ENCODE measurements around the gene TSPAN18. TPM values are rescaled to one million over a fixed set of nuclear protein-coding genes. Genes with fewer than 3 reads are reported as not detected.

The TSPAN18 gene
- total and polyA plus RNA-seq, 3 donors from 2014 or later: 2.1 to 11.1 (median 5.0) TPM

DNA sequence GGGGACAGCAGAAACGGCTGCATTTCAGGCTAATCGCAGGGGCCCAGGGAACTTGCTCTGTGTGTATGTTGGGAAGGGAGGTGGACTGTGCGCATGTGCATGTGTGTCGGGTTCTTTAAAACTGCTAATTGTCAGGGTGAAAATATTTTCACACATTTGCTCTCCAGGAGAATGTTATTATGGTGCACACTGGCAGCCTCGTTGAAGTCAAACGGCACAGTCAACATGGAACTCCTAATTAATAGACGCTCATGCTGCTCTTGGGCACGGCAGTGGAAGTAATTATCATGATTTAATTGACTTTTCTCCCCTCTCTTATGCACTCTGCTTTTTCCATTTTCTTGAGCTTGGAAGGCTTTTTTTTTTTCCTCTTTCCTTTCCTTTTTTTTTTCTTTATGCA is 92.6 kb downstream of the TSPAN18 start:
- DNase-seq: no peak
- intact Hi-C loops (cut with DNase I; ENCODE audit: low total_unique reads): no loop called here
- no peaks in the 10 kb centered on the region for H3K27me3 ChIP-seq
- H3K4me1 ChIP-seq: no peaks in the 10 kb centered on the region
- H3K36me3 ChIP-seq (ENCODE audit: low read depth, missing control alignments): no peaks in the 10 kb centered on the region
- H3K9me3 ChIP-seq: no peaks in the 10 kb centered on the region
- WGBS, 2 donors: 85 to 92% methylated on average over 8 of the region's 8 CpGs
- H3K27ac ChIP-seq: no peak overlapping the region
- no peak overlapping the region for H3K4me3 ChIP-seq
- TF ChIP-seq, protein P1, sequence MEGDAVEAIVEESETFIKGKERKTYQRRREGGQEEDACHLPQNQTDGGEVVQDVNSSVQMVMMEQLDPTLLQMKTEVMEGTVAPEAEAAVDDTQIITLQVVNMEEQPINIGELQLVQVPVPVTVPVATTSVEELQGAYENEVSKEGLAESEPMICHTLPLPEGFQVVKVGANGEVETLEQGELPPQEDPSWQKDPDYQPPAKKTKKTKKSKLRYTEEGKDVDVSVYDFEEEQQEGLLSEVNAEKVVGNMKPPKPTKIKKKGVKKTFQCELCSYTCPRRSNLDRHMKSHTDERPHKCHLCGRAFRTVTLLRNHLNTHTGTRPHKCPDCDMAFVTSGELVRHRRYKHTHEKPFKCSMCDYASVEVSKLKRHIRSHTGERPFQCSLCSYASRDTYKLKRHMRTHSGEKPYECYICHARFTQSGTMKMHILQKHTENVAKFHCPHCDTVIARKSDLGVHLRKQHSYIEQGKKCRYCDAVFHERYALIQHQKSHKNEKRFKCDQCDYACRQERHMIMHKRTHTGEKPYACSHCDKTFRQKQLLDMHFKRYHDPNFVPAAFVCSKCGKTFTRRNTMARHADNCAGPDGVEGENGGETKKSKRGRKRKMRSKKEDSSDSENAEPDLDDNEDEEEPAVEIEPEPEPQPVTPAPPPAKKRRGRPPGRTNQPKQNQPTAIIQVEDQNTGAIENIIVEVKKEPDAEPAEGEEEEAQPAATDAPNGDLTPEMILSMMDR (IDR thresholded peaks at IDR 0.05): no peak
- TF ChIP-seq POLR2A (IDR thresholded peaks at IDR 0.05): no peak

DNA sequence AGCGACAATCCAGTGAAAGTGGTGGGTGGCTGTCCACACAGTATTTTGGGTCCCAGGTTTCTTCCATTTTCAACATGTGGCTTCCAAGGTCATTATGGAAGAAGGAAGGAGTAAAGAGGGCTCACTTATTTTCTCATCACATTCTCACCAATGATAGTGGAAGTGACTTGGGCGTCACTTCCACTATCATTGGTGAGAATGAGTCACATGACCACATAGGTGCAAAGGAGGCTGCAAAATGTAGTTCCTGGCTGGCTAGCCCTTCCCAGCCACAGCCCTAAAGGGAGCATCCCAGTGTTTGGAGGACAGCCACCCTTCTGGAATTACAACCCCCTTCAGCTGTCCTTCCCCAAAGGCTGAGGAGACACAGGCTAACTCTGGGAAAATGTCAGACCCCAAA is 95.6 kb downstream of the TSPAN18 start:
- Histone ChIP-seq H3K36me3 (ENCODE audit: low read depth, missing control alignments) (no peaks in the 10 kb centered on the region), H3K27me3 (no peaks in the 10 kb centered on the region), H3K4me1 (no peaks in the 10 kb centered on the region), H3K4me3 (no peak overlapping the region), H3K9me3 (no peaks in the 10 kb centered on the region), H3K27ac (no peak overlapping the region)
- intact Hi-C loops (cut with DNase I; ENCODE audit: low total_unique reads): no loop called here
- DNase-seq: no peak
- WGBS, 2 donors: 45 to 71% methylated on average over 2 of the region's 2 CpGs
- TF ChIP-seq, protein P1 (IDR thresholded peaks at IDR 0.05): no peak
- TF ChIP-seq POLR2A (IDR thresholded peaks at IDR 0.05): no peak

DNA sequence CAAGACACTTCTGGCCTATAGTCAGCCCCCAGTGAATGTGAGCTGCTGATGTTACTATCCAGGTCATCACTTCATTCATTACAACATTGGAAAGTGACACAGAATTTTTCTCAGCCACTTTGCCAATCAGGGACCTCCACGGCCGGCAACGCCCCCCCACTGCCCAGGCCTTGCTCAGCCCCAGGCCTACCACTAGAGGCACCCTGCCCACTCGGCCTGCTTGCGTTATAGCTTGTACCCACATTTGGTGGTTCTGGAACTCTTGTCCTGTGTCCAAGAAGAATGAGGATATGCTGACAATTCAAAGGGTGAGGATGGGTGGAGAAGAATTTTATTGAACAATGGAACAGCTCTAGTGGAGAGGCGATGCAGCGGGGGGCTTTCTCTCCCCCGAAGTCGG is 96.2 kb downstream of the TSPAN18 start:
- Histone ChIP-seq H3K27ac (no peak overlapping the region), H3K4me1 (no peaks in the 10 kb centered on the region), H3K36me3 (ENCODE audit: low read depth, missing control alignments) (no peaks in the 10 kb centered on the region), H3K4me3 (no peak overlapping the region), H3K27me3 (no peaks in the 10 kb centered on the region), H3K9me3 (no peaks in the 10 kb centered on the region)
- WGBS, 2 donors: 79 to 88% methylated on average over 9 of the region's 9 CpGs
- intact Hi-C loops (cut with DNase I; ENCODE audit: low total_unique reads): no loop called here
- TF ChIP-seq, protein P1 (IDR thresholded peaks at IDR 0.05): no peak
- no peak for DNase-seq

DNA sequence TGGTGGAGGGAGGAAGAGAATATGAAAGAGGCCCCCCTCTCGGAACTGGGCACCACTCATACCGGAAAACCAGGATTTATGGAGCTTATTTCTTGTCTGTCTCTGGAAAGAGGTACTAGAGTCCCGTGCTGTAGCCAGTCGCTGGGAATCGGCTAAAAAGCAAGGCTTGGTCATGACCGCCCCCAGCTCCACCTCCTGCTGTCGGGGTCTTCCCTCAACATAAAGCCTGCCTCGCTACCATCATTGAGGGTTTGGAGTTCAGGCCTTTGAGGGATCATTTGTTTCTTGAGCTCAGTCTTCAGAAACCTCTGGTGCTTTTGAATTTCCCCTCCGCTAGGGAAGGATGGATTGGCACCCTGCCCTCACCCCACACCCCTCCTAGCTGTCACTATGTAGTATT is 97.1 kb downstream of the TSPAN18 start:
- H3K9me3 ChIP-seq: no peaks in the 10 kb centered on the region
- DNase-seq: no peak
- no peak overlapping the region for H3K27ac ChIP-seq
- no peak for TF ChIP-seq POLR2A (IDR thresholded peaks at IDR 0.05)
- TF ChIP-seq, protein P1 (IDR thresholded peaks at IDR 0.05): no peak
- H3K27me3 ChIP-seq: no peaks in the 10 kb centered on the region
- H3K4me1 ChIP-seq: no peaks in the 10 kb centered on the region
- no peaks in the 10 kb centered on the region for H3K36me3 ChIP-seq (ENCODE audit: low read depth, missing control alignments)
- no peak overlapping the region for H3K4me3 ChIP-seq
- intact Hi-C loops (cut with DNase I; ENCODE audit: low total_unique reads): no loop called here
- WGBS, 2 donors: 91 to 92% methylated on average over 9 of the region's 9 CpGs

DNA sequence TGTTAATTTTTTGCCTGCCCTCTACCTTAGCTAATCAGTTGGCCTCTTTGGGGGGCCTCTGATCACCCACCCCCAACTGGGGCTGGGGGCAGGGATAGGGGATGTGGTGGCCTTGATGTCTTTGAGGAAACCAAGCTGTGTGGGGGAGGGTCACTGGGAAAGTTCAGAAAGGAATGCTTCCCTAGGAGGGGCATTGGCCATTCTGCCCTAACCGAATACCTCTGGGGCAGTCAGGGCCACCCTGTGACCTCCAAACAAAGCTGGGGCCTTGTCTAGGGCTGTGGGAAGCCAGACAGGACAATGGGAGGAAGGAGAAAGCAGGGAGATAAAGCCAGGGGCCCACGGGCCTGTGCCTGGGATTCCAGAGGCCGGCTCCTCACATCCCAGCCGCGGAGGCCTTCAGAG is 97.5 kb downstream of the TSPAN18 start:
- H3K4me3 ChIP-seq: no peak overlapping the region
- 64 to 76% methylated on average over 5 of the region's 5 CpGs for WGBS, 2 donors
- no peak for DNase-seq
- no peaks in the 10 kb centered on the region for H3K27me3 ChIP-seq
- TF ChIP-seq POLR2A (IDR thresholded peaks at IDR 0.05): no peak
- TF ChIP-seq, protein P1 (IDR thresholded peaks at IDR 0.05): no peak
- intact Hi-C loops (cut with DNase I; ENCODE audit: low total_unique reads): no loop called here
- no peak overlapping the region for H3K27ac ChIP-seq
- no peaks in the 10 kb centered on the region for H3K4me1 ChIP-seq
- no peaks in the 10 kb centered on the region for H3K9me3 ChIP-seq
- H3K36me3 ChIP-seq (ENCODE audit: low read depth, missing control alignments): no peaks in the 10 kb centered on the region
